ENCODE results near the gene ANK2. TPM values are rescaled to one million over a fixed set of nuclear protein-coding genes. Genes with fewer than 3 reads are reported as not detected.
A peak's percentile ranks its signal among the peaks of the same experiment; 100 is the strongest.

Gene ANK2
- total RNA-seq, 2 donors from 2014 or later, result 70.0 to 124 TPM

GRCh38 chr4:113407409-113407808 is 358.0 kb downstream of the ANK2 start:
- TF ChIP-seq CTCF (conservative IDR thresholded peaks at IDR 0.05), result peak; percentile 66
- Mint-ChIP-seq H3K27me3 (ENCODE audit: insufficient read depth) (no peaks in the 10 kb centered on the region), H3K4me3 (no peak overlapping the region), H3K4me1 (peaks cover 7% of the 10 kb centered on the region), H3K9me3 (no peaks in the 10 kb centered on the region), H3K27ac (no peak overlapping the region), H3K36me3 (ENCODE audit: low read depth) (no peaks in the 10 kb centered on the region)
- no peaks in the 10 kb centered on the region for H3K4me1 ChIP-seq (ENCODE audit: control insufficient read depth, insufficient read depth, low read length)
- H3K36me3 ChIP-seq (ENCODE audit: control insufficient read depth, insufficient read depth, low read length), result no peaks in the 10 kb centered on the region
- no peak overlapping the region for H3K9ac ChIP-seq (ENCODE audit: extremely low read depth, low read length, poor library complexity, severe bottlenecking)
- no peak overlapping the region for H3K4me3 ChIP-seq (ENCODE audit: low read length)
- H3K9me3 ChIP-seq (ENCODE audit: control insufficient read depth, low read length), result no peaks in the 10 kb centered on the region
- 81 to 100% methylated on average over 1 to 2 of the region's 2 CpGs for WGBS, 2 experiments (ENCODE audit: insufficient coverage in 1 of 2, insufficient read length in 1 of 2)
- no peaks in the 10 kb centered on the region for H3K27me3 ChIP-seq (ENCODE audit: control insufficient read depth, insufficient read depth, low read length, poor library complexity, severe bottlenecking)
- DNase-seq, result peak; percentile 80
- no peak overlapping the region for H3K27ac ChIP-seq (ENCODE audit: low read depth, low read length)

DNA sequence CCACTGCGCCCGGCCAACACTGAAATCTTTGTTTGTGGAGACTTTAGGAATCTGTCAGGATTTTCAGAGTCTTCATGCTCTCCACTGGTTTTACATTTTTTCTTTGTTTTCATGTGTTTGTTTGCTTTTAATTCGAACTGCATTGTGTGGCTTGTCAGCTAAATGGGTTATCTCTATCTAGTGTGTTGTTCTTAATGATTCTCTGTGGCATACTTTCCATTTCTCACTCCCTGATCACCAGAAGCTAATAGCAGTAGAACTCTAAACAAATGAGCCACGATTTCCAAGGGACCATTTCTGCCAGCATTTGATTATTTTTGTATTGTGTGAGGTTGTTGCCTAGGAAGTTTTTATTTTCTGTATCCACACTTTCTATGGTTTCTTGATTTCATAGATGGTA is 359.7 kb downstream of the ANK2 start:
- H3K27ac Mint-ChIP-seq, result peak overlapping the region; percentile 33

GRCh38 chr4:113410686-113411085 is 361.2 kb downstream of the ANK2 start:
- H3K27me3 Mint-ChIP-seq (ENCODE audit: insufficient read depth), result no peaks in the 10 kb centered on the region
- no peaks in the 10 kb centered on the region for H3K9me3 ChIP-seq (ENCODE audit: control insufficient read depth, low read length)
- no peak overlapping the region for H3K27ac Mint-ChIP-seq
- no peaks in the 10 kb centered on the region for H3K27me3 ChIP-seq (ENCODE audit: control insufficient read depth, insufficient read depth, low read length, poor library complexity, severe bottlenecking)
- no peak overlapping the region for H3K9ac ChIP-seq (ENCODE audit: extremely low read depth, low read length, poor library complexity, severe bottlenecking)
- no peaks in the 10 kb centered on the region for H3K4me1 ChIP-seq (ENCODE audit: control insufficient read depth, insufficient read depth, low read length)
- peaks cover 2% of the 10 kb centered on the region for H3K9me3 Mint-ChIP-seq
- no peak overlapping the region for H3K4me3 Mint-ChIP-seq
- no peaks in the 10 kb centered on the region for H3K36me3 ChIP-seq (ENCODE audit: control insufficient read depth, insufficient read depth, low read length)
- H3K36me3 Mint-ChIP-seq (ENCODE audit: low read depth), result no peaks in the 10 kb centered on the region
- H3K4me3 ChIP-seq (ENCODE audit: low read length), result no peak overlapping the region
- no peak for TF ChIP-seq CTCF (conservative IDR thresholded peaks at IDR 0.05)
- H3K27ac ChIP-seq (ENCODE audit: low read depth, low read length), result no peak overlapping the region
- DNase-seq, result no peak
- H3K4me1 Mint-ChIP-seq, result peaks cover 16% of the 10 kb centered on the region

More for the DNA sequence above, 359.7 kb downstream of the ANK2 start:
- Mint-ChIP-seq H3K4me3 (no peak overlapping the region), H3K9me3 (no peaks in the 10 kb centered on the region), H3K27me3 (ENCODE audit: insufficient read depth) (no peaks in the 10 kb centered on the region), H3K36me3 (ENCODE audit: low read depth) (no peaks in the 10 kb centered on the region), H3K4me1 (peaks cover 16% of the 10 kb centered on the region)
- H3K9me3 ChIP-seq (ENCODE audit: control insufficient read depth, low read length), result no peaks in the 10 kb centered on the region
- no peak overlapping the region for H3K4me3 ChIP-seq (ENCODE audit: low read length)
- no peak for TF ChIP-seq CTCF (conservative IDR thresholded peaks at IDR 0.05)
- no peak for DNase-seq
- WGBS, 2 experiments (ENCODE audit: insufficient coverage in 1 of 2, insufficient read length in 1 of 2), result 49 to 71% methylated on average over 2 to 4 of the region's 4 CpGs
- H3K27ac ChIP-seq (ENCODE audit: low read depth, low read length), result no peak overlapping the region
- no peaks in the 10 kb centered on the region for H3K4me1 ChIP-seq (ENCODE audit: control insufficient read depth, insufficient read depth, low read length)
- no peak overlapping the region for H3K9ac ChIP-seq (ENCODE audit: extremely low read depth, low read length, poor library complexity, severe bottlenecking)
- H3K27me3 ChIP-seq (ENCODE audit: control insufficient read depth, insufficient read depth, low read length, poor library complexity, severe bottlenecking), result no peaks in the 10 kb centered on the region
- H3K36me3 ChIP-seq (ENCODE audit: control insufficient read depth, insufficient read depth, low read length), result no peaks in the 10 kb centered on the region

Measured in endodermal cell (in vitro differentiated cells).